GM18517 (cell line): ENCODE data around the gene TMEM54.
"Not testable (repeated sequence)": the region's sequence is repeated elsewhere in the genome, so short reads cannot be mapped to it uniquely, and the experiment has no call there.

ENCODE experiments used
- ATAC-seq: cut with Tn5 transposase; IDR thresholded peaks from one replicate; pipeline ENCODE4 v1.9.1; 2021; ENCODE audit warnings: mild to moderate bottlenecking, moderate library complexity; ENCODE audit not compliant: unreplicated experiment

TMEM54 gene

GRCh38 chr1:32919811-32920733 is 18.9 kb upstream of the TMEM54 start:
- ATAC-seq: no peak

- ATAC-seq: no peak
Observed at GRCh38 chr1:32918179-32918578, 17.0 kb upstream of the TMEM54 start.

- ATAC-seq: no peak
Observed at GRCh38 chr1:32917521-32917920, 16.3 kb upstream of the TMEM54 start.

GRCh38 chr1:32915766-32916706 is 14.8 kb upstream of the TMEM54 start:
- ATAC-seq: no peak

- ATAC-seq: no peak
Observed at GRCh38 chr1:32910319-32910718, 9.1 kb upstream of the TMEM54 start.

GRCh38 chr1:32907435-32907834 is 6.2 kb upstream of the TMEM54 start:
- no peak for ATAC-seq

GRCh38 chr1:32906654-32907053 is 5.5 kb upstream of the TMEM54 start:
- ATAC-seq: no peak

- ATAC-seq: not testable (repeated sequence)
Observed at GRCh38 chr1:32905588-32905987, 4.4 kb upstream of the TMEM54 start.

- no peak for ATAC-seq
Observed at GRCh38 chr1:32904797-32905196, 3.6 kb upstream of the TMEM54 start.

GRCh38 chr1:32903991-32904785 is 3.0 kb upstream of the TMEM54 start:
- ATAC-seq: no peak

GRCh38 chr1:32902535-32902920 is 1.3 kb upstream of the TMEM54 start:
- ATAC-seq: no peak

- no peak for ATAC-seq
Observed at GRCh38 chr1:32901823-32902534, 790 bp upstream of the TMEM54 start.

- ATAC-seq: no peak
Observed at GRCh38 chr1:32900371-32900955, 726 bp downstream of the TMEM54 start.

GRCh38 chr1:32899586-32900296 is 1.4 kb downstream of the TMEM54 start:
- no peak for ATAC-seq

- no peak for ATAC-seq
Observed at GRCh38 chr1:32898958-32899357, 2.2 kb downstream of the TMEM54 start.

- no peak for ATAC-seq
Observed at GRCh38 chr1:32898056-32898455, 3.1 kb downstream of the TMEM54 start.

- no peak for ATAC-seq
Observed at GRCh38 chr1:32897082-32898049, 3.8 kb downstream of the TMEM54 start.

- no peak for ATAC-seq
Observed at GRCh38 chr1:32896451-32896850, 4.7 kb downstream of the TMEM54 start.
